H9 (cell line): ENCODE results near the gene SWSAP1. TPM values are rescaled to one million over a fixed set of nuclear protein-coding genes. Genes with fewer than 3 reads are reported as not detected.

Source experiments
- DNase-seq: peaks from one replicate; pipeline ENCODE4 v3.0.0-alpha.2; 2017
- H2AFZ ChIP-seq: one replicate; pipeline ENCODE4 v1.6.1; 2013; ENCODE audit warnings: mild to moderate bottlenecking, low read length, control low read depth, moderate library complexity
- H2AK5ac ChIP-seq: 2 replicates; pipeline ENCODE4 v1.6.1; 2013; ENCODE audit warnings: low read length, control low read depth, mixed read lengths; ENCODE audit not compliant: insufficient read length
- H2BK120ac ChIP-seq: one replicate; pipeline ENCODE4 v1.6.1; 2013; ENCODE audit warnings: low read depth, mild to moderate bottlenecking, low read length, control low read depth, inconsistent platforms; ENCODE audit not compliant: poor library complexity, severe bottlenecking
- H2BK12ac ChIP-seq: 2 replicates; pipeline ENCODE4 v1.6.1; 2013; ENCODE audit warnings: low read length, control low read depth, mixed read lengths, low read depth; ENCODE audit not compliant: insufficient read length
- H2BK15ac ChIP-seq: 2 replicates; pipeline ENCODE4 v1.6.1; 2013; ENCODE audit warnings: low read depth, low read length, control low read depth
- H2BK20ac ChIP-seq: one replicate; pipeline ENCODE4 v1.6.1; 2013; ENCODE audit warnings: low read depth, mild to moderate bottlenecking, low read length, control low read depth, inconsistent platforms; ENCODE audit not compliant: poor library complexity, severe bottlenecking
- H2BK5ac ChIP-seq: 2 replicates; pipeline ENCODE4 v1.6.1; 2013; ENCODE audit warnings: low read length, control low read depth, mixed read lengths; ENCODE audit not compliant: insufficient read length
- H3K14ac ChIP-seq: 2 replicates; pipeline ENCODE4 v1.6.1; 2013; ENCODE audit warnings: low read length, control low read depth; ENCODE audit not compliant: insufficient read depth
- H3K18ac ChIP-seq: 2 replicates; pipeline ENCODE4 v1.6.1; 2013; ENCODE audit warnings: low read depth, mild to moderate bottlenecking, mixed read lengths, low read length, control low read depth; ENCODE audit not compliant: insufficient read length
- H3K23ac ChIP-seq: 2 replicates; pipeline ENCODE4 v1.6.1; 2013; ENCODE audit warnings: low read length, control low read depth, mixed read lengths, low read depth; ENCODE audit not compliant: insufficient read length
- H3K23me2 ChIP-seq: 2 replicates; pipeline ENCODE4 v1.6.1; 2013; ENCODE audit warnings: low read depth, mild to moderate bottlenecking, mixed read lengths, low read length, control low read depth; ENCODE audit not compliant: insufficient read length, poor library complexity, severe bottlenecking
- H3K27ac ChIP-seq: 2 replicates; pipeline ENCODE4 v1.5.1; 2013; ENCODE audit warnings: low read length, control low read depth, mixed read lengths, low read depth; ENCODE audit not compliant: insufficient read length
- H3K27me3 ChIP-seq: 2 replicates; pipeline ENCODE4 v1.6.1; 2013; ENCODE audit warnings: low read length, control low read depth, inconsistent platforms; ENCODE audit not compliant: insufficient read depth
- H3K4ac ChIP-seq: 2 replicates; pipeline ENCODE4 v1.6.1; 2013; ENCODE audit warnings: low read depth, mild to moderate bottlenecking, control low read depth, inconsistent platforms, low read length, moderate library complexity
- H3K4me1 ChIP-seq: 2 replicates; pipeline ENCODE4 v1.6.1; 2013; ENCODE audit warnings: low read length, control low read depth, inconsistent platforms; ENCODE audit not compliant: insufficient read depth
- H3K4me2 ChIP-seq: 2 replicates; pipeline ENCODE4 v1.6.1; 2013; ENCODE audit warnings: low read length, control low read depth, mixed read lengths; ENCODE audit not compliant: insufficient read length, insufficient read depth
- H3K56ac ChIP-seq: 2 replicates; pipeline ENCODE4 v1.6.1; 2013; ENCODE audit warnings: low read depth, mild to moderate bottlenecking, mixed read lengths, low read length, control low read depth; ENCODE audit not compliant: insufficient read length
- H3K79me1 ChIP-seq: 2 replicates; pipeline ENCODE4 v1.6.1; 2013; ENCODE audit warnings: low read depth, mild to moderate bottlenecking, moderate library complexity, low read length, control low read depth, inconsistent platforms; ENCODE audit not compliant: insufficient read depth, poor library complexity, severe bottlenecking
- H3K79me2 ChIP-seq: 2 replicates; pipeline ENCODE4 v1.6.1; 2013; ENCODE audit warnings: low read length, control low read depth, inconsistent platforms; ENCODE audit not compliant: insufficient read depth
- H3K9ac ChIP-seq: 2 replicates; pipeline ENCODE4 v1.6.1; 2013; ENCODE audit warnings: low read length, control low read depth, mixed read lengths; ENCODE audit not compliant: insufficient read length; ENCODE audit errors: extremely low read depth
- H3K9me3 ChIP-seq: one replicate; pipeline ENCODE4 v1.6.1; 2013; ENCODE audit warnings: low read depth, low read length, inconsistent platforms; ENCODE audit not compliant: control insufficient read depth
- H3T11ph ChIP-seq: one replicate; pipeline ENCODE4 v1.6.1; 2013; ENCODE audit warnings: mild to moderate bottlenecking, low read length, control low read depth, inconsistent platforms
- H4K20me1 ChIP-seq: one replicate; pipeline ENCODE4 v1.6.1; 2013; ENCODE audit not compliant: control insufficient read depth, insufficient read length, insufficient read depth
- H4K5ac ChIP-seq: 2 replicates; pipeline ENCODE4 v1.6.1; 2013; ENCODE audit warnings: low read depth, mild to moderate bottlenecking, mixed read lengths, low read length, control low read depth; ENCODE audit not compliant: insufficient read length
- H4K8ac ChIP-seq: replicated peaks from 2 replicates; pipeline ENCODE4 v1.6.1; 2013; ENCODE audit warnings: low read length, control low read depth, mixed read lengths, low read depth; ENCODE audit not compliant: insufficient read length
- H4K91ac ChIP-seq: 2 replicates; pipeline ENCODE4 v1.6.1; 2013; ENCODE audit warnings: low read depth, mild to moderate bottlenecking, moderate library complexity, mixed read lengths, low read length, control low read depth; ENCODE audit not compliant: insufficient read length
- H3K27ac Mint-ChIP-seq, 3 experiments: 2 replicates in 2 of 3; 3 replicates in 1 of 3; pipeline ENCODE4 v1.8.0; 2020 to 2021; ENCODE audit warnings: mixed read lengths in 3 of 3, mild to moderate bottlenecking in 1 of 3, moderate library complexity in 1 of 3
- H3K27me3 Mint-ChIP-seq: 2 replicates; pipeline ENCODE4 v1.8.0; 2021; ENCODE audit warnings: low read depth, mild to moderate bottlenecking, moderate library complexity, mixed read lengths
- H3K36me3 Mint-ChIP-seq, 3 experiments: 2 replicates in 2 of 3; 3 replicates in 1 of 3; pipeline ENCODE4 v1.8.0; 2020 to 2021; ENCODE audit warnings: low read depth in 3 of 3, mixed read lengths in 3 of 3; ENCODE audit not compliant: insufficient read depth in 1 of 3
- H3K4me1 Mint-ChIP-seq, 2 experiments: 2 replicates each; pipeline ENCODE4 v1.8.0; 2020; ENCODE audit warnings: mixed read lengths in 2 of 2
- H3K4me3 Mint-ChIP-seq, 2 experiments: 2 replicates in 1 of 2; 3 replicates in 1 of 2; pipeline ENCODE4 v1.8.0; 2020 to 2021; ENCODE audit warnings: mild to moderate bottlenecking in 2 of 2, mixed read lengths in 2 of 2, moderate library complexity in 1 of 2
- H3K9me3 Mint-ChIP-seq, 2 experiments: 2 replicates in 1 of 2; 3 replicates in 1 of 2; pipeline ENCODE4 v1.8.0; 2020; ENCODE audit warnings: mild to moderate bottlenecking in 2 of 2, mixed read lengths in 2 of 2, moderate library complexity in 1 of 2
- WGBS: extraction: QIAGEN DNeasy Blood & Tissue Kit; methylation state at CpG from one replicate; pipeline ENCODE4 v1.1.7; 2013; ENCODE audit warnings: missing lambda C conversion rate, low lambda C conversion rate, mixed read lengths; ENCODE audit not compliant: insufficient read length; ENCODE audit errors: extremely low coverage; 5-methylcytosine and 5-hydroxymethylcytosine counted together
- total RNA-seq: library from RNA; stranded (reverse); gene quantifications from 2 replicates; pipeline ENCODE4 v1.2.1, GENCODE V29; 2021
- TF ChIP-seq, protein P1 (sequence below): fragments of 200-600 bp; sonication (generic); conservative IDR thresholded peaks from 3 replicates; pipeline ENCODE4 v1.8.0; 2021; ENCODE audit warnings: antibody characterized with exemption, mild to moderate bottlenecking

Gene SWSAP1
- total RNA-seq, 1 experiment from 2014 or later: 3.8 TPM

GRCh38 chr19:11373885-11374432 lies 507 bp upstream of the SWSAP1 start:
- H3K27me3 ChIP-seq: no peaks in the 10 kb centered on the region
- H3K79me1 ChIP-seq: no peaks in the 10 kb centered on the region
- no CpG with 5 or more reads among the region's 11 CpGs for WGBS
- H4K5ac ChIP-seq: no peak overlapping the region
- H4K91ac ChIP-seq: no peak overlapping the region
- H3K23me2 ChIP-seq: no peaks in the 10 kb centered on the region
- Mint-ChIP-seq H3K27me3 (no peaks in the 10 kb centered on the region), H3K36me3 (peaks cover 3 to 32% (median 19%) of the 10 kb centered on the region in 3 experiments), H3K4me1 (peaks cover 6 to 19% of the 10 kb centered on the region in 2 experiments), H3K9me3 (no peaks in the 10 kb centered on the region), H3K27ac (peak overlapping the region in 1 of 3 experiments; percentile 68; a peak in 1 of 7 replicates), H3K4me3 (no peak overlapping the region)
- no peak overlapping the region for H2BK120ac ChIP-seq
- no peak overlapping the region for H2BK20ac ChIP-seq
- H3K23ac ChIP-seq: no peak overlapping the region
- H3K14ac ChIP-seq: no peak overlapping the region
- H3K4me1 ChIP-seq: no peaks in the 10 kb centered on the region
- TF ChIP-seq, protein P1, sequence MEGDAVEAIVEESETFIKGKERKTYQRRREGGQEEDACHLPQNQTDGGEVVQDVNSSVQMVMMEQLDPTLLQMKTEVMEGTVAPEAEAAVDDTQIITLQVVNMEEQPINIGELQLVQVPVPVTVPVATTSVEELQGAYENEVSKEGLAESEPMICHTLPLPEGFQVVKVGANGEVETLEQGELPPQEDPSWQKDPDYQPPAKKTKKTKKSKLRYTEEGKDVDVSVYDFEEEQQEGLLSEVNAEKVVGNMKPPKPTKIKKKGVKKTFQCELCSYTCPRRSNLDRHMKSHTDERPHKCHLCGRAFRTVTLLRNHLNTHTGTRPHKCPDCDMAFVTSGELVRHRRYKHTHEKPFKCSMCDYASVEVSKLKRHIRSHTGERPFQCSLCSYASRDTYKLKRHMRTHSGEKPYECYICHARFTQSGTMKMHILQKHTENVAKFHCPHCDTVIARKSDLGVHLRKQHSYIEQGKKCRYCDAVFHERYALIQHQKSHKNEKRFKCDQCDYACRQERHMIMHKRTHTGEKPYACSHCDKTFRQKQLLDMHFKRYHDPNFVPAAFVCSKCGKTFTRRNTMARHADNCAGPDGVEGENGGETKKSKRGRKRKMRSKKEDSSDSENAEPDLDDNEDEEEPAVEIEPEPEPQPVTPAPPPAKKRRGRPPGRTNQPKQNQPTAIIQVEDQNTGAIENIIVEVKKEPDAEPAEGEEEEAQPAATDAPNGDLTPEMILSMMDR: no peak
- no peak overlapping the region for H2AFZ ChIP-seq
- H3T11ph ChIP-seq: no peak overlapping the region
- H3K4me2 ChIP-seq: peak overlapping the region; percentile 11
- no peak overlapping the region for H3K56ac ChIP-seq
- no peak overlapping the region for H2BK12ac ChIP-seq
- no peak overlapping the region for H2BK15ac ChIP-seq
- H3K4ac ChIP-seq: no peak overlapping the region
- no peaks in the 10 kb centered on the region for H4K20me1 ChIP-seq
- H3K9me3 ChIP-seq: no peaks in the 10 kb centered on the region
- H2BK5ac ChIP-seq: no peak overlapping the region
- H3K18ac ChIP-seq: no peak overlapping the region
- DNase-seq: no peak
- no peak overlapping the region for H4K8ac ChIP-seq
- H3K9ac ChIP-seq: no peak overlapping the region
- no peak overlapping the region for H3K27ac ChIP-seq
- no peaks in the 10 kb centered on the region for H3K79me2 ChIP-seq
- no peak overlapping the region for H2AK5ac ChIP-seq
